ENCODE measurements around the gene MPL.

DNA sequence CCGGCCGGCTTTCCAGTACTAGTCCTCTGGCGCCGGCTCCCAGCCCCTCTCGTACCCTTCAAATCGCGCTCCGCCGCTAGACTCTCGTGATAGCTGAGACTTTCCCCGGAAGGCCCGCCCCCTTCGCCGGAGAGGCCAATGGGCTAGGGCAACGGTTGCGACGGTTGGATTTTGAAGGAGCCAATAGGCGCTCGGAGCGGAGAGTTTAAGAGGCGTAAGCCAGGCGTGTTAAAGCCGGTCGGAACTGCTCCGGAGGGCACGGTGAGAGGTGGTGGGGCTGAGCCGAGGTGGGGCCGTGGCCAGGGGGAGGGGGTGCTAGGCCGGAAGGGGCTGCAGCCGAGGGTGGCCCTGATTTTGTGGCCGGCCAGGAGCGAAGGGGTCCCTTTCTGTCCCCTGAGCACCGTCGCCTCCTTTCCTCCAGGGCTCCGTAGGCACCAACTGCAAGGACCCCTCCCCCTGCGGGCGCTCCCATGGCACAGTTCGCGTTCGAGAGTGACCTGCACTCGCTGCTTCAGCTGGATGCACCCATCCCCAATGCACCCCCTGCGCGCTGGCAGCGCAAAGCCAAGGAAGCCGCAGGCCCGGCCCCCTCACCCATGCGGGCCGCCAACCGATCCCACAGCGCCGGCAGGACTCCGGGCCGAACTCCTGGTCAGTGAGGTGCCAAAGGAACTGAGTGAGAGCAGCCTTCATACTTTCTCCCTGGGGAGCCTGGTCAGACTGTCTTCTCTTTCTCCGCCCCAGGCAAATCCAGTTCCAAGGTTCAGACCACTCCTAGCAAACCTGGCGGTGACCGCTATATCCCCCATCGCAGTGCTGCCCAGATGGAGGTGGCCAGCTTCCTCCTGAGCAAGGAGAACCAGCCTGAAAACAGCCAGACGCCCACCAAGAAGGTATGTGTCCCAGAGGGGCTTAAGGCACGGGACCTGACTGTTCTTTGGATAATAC lies 21.4 kb downstream of the MPL start, which contains the start of gene CDC20:
- TF ChIP-seq ZC3H10 (CRISPR knock-in tag; IDR thresholded peaks at IDR 0.05): no peak
- TF ChIP-seq, protein P1, sequence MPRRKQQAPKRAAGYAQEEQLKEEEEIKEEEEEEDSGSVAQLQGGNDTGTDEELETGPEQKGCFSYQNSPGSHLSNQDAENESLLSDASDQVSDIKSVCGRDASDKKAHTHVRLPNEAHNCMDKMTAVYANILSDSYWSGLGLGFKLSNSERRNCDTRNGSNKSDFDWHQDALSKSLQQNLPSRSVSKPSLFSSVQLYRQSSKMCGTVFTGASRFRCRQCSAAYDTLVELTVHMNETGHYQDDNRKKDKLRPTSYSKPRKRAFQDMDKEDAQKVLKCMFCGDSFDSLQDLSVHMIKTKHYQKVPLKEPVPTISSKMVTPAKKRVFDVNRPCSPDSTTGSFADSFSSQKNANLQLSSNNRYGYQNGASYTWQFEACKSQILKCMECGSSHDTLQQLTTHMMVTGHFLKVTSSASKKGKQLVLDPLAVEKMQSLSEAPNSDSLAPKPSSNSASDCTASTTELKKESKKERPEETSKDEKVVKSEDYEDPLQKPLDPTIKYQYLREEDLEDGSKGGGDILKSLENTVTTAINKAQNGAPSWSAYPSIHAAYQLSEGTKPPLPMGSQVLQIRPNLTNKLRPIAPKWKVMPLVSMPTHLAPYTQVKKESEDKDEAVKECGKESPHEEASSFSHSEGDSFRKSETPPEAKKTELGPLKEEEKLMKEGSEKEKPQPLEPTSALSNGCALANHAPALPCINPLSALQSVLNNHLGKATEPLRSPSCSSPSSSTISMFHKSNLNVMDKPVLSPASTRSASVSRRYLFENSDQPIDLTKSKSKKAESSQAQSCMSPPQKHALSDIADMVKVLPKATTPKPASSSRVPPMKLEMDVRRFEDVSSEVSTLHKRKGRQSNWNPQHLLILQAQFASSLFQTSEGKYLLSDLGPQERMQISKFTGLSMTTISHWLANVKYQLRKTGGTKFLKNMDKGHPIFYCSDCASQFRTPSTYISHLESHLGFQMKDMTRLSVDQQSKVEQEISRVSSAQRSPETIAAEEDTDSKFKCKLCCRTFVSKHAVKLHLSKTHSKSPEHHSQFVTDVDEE (CRISPR knock-in tag; IDR thresholded peaks at IDR 0.05): no peak
- TF ChIP-seq, protein P2, sequence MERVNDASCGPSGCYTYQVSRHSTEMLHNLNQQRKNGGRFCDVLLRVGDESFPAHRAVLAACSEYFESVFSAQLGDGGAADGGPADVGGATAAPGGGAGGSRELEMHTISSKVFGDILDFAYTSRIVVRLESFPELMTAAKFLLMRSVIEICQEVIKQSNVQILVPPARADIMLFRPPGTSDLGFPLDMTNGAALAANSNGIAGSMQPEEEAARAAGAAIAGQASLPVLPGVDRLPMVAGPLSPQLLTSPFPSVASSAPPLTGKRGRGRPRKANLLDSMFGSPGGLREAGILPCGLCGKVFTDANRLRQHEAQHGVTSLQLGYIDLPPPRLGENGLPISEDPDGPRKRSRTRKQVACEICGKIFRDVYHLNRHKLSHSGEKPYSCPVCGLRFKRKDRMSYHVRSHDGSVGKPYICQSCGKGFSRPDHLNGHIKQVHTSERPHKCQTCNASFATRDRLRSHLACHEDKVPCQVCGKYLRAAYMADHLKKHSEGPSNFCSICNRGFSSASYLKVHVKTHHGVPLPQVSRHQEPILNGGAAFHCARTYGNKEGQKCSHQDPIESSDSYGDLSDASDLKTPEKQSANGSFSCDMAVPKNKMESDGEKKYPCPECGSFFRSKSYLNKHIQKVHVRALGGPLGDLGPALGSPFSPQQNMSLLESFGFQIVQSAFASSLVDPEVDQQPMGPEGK (CRISPR knock-in tag; IDR thresholded peaks at IDR 0.05; ENCODE audit: borderline replicate concordance): no peak
- no peak for TF ChIP-seq OSR1 (CRISPR knock-in tag; IDR thresholded peaks at IDR 0.05)
- TF ChIP-seq PPARA (CRISPR knock-in tag; IDR thresholded peaks at IDR 0.05; ENCODE audit: borderline replicate concordance): no peak
- TF ChIP-seq BACH2 (CRISPR knock-in tag; IDR thresholded peaks at IDR 0.05; ENCODE audit: borderline replicate concordance): no peak
- no peak for TF ChIP-seq ZNF8 (CRISPR knock-in tag; IDR thresholded peaks at IDR 0.05)
- no peak for TF ChIP-seq ARNTL (CRISPR knock-in tag; IDR thresholded peaks at IDR 0.05; ENCODE audit: borderline replicate concordance, low read depth)
- no peak for TF ChIP-seq CSDC2 (CRISPR knock-in tag; IDR thresholded peaks at IDR 0.05)
- TF ChIP-seq ZFP30 (CRISPR knock-in tag; IDR thresholded peaks at IDR 0.05): no peak
- TF ChIP-seq SNAI2 (CRISPR knock-in tag; IDR thresholded peaks at IDR 0.05): no peak
- no peak for TF ChIP-seq ESRRG (CRISPR knock-in tag; IDR thresholded peaks at IDR 0.05)

All from SK-N-SH treated with all-trans-retinoic acid at 6 μM for 48 hours (cell line).